Measurements from ENCODE around the gene VEZT. TPM values are rescaled to one million over a fixed set of nuclear protein-coding genes. Genes with fewer than 3 reads are reported as not detected.
"Not testable (repeated sequence)": the region's sequence is repeated elsewhere in the genome, so short reads cannot be mapped to it uniquely, and the experiment has no call there.

Gene VEZT
- total RNA-seq, 3 donors from 2014 or later: 58.4 to 72.8 (median 61.6) TPM

- intact Hi-C loops (cut with DNase I, micrococcal nuclease): no loop called here
- no peak for TF ChIP-seq CTCF (IDR thresholded peaks at IDR 0.05)
- Histone ChIP-seq H3K36me3 (ENCODE audit: low read depth) (no peaks in the 10 kb centered on the region), H3K4me1 (ENCODE audit: low read depth) (no peaks in the 10 kb centered on the region), H3K4me3 (no peak overlapping the region), H3K9me3 (no peaks in the 10 kb centered on the region)
- ATAC-seq: no peak
- DNase-seq: no peak
Measured at GRCh38 chr12:95239216-95239615, 21.6 kb downstream of the VEZT start.

GRCh38 chr12:95239835-95240234 is 22.2 kb downstream of the VEZT start:
- intact Hi-C loops (cut with DNase I, micrococcal nuclease); H3K9me3 ChIP-seq; DNase-seq; H3K4me1 ChIP-seq (ENCODE audit: low read depth); H3K4me3 ChIP-seq; H3K36me3 ChIP-seq (ENCODE audit: low read depth); ATAC-seq: not testable (repeated sequence)

- Histone ChIP-seq H3K4me3 (no peak overlapping the region), H3K9me3 (no peaks in the 10 kb centered on the region), H3K4me1 (ENCODE audit: low read depth) (no peaks in the 10 kb centered on the region), H3K36me3 (ENCODE audit: low read depth) (no peaks in the 10 kb centered on the region)
- DNase-seq (no peak), ATAC-seq (no peak)
- TF ChIP-seq CTCF (IDR thresholded peaks at IDR 0.05): no peak
- intact Hi-C loops (cut with DNase I, micrococcal nuclease): no loop called here
Measured at GRCh38 chr12:95240556-95240955, 22.9 kb downstream of the VEZT start.

GRCh38 chr12:95241138-95241537 is 23.5 kb downstream of the VEZT start:
- ATAC-seq; intact Hi-C loops (cut with DNase I, micrococcal nuclease); H3K4me1 ChIP-seq (ENCODE audit: low read depth); DNase-seq; H3K36me3 ChIP-seq (ENCODE audit: low read depth); H3K9me3 ChIP-seq; H3K4me3 ChIP-seq: not testable (repeated sequence)

GRCh38 chr12:95241761-95242506 is 24.3 kb downstream of the VEZT start:
- no peak for DNase-seq
- no peak for ATAC-seq
- Histone ChIP-seq H3K4me3 (no peak overlapping the region), H3K9me3 (no peaks in the 10 kb centered on the region), H3K36me3 (ENCODE audit: low read depth) (no peaks in the 10 kb centered on the region), H3K4me1 (ENCODE audit: low read depth) (no peaks in the 10 kb centered on the region)
- intact Hi-C loops (cut with DNase I, micrococcal nuclease): no loop called here
- TF ChIP-seq CTCF (IDR thresholded peaks at IDR 0.05): no peak

- ATAC-seq: no peak
- DNase-seq: no peak
- no peaks in the 10 kb centered on the region for H3K9me3 ChIP-seq
- H3K4me1 ChIP-seq (ENCODE audit: low read depth): no peaks in the 10 kb centered on the region
- no peaks in the 10 kb centered on the region for H3K36me3 ChIP-seq (ENCODE audit: low read depth)
- intact Hi-C loops (cut with DNase I, micrococcal nuclease): no loop called here
- TF ChIP-seq CTCF (IDR thresholded peaks at IDR 0.05): no peak
- H3K4me3 ChIP-seq: no peak overlapping the region
Measured at GRCh38 chr12:95243497-95244183, 26.0 kb downstream of the VEZT start.

Measured in mucosa of descending colon (tissue), 3 donors.